ENCODE results near the gene RIMS4. TPM values are rescaled to one million over a fixed set of nuclear protein-coding genes. Genes with fewer than 3 reads are reported as not detected.
A peak's percentile ranks its signal among the peaks of the same experiment; 100 is the strongest.

RIMS4 gene
- total and polyA plus RNA-seq, 2 of the 8 experiments (the other 6 are each of a cell fraction or from before 2014, with no cell fraction given), result 13.3 to 44.2 TPM

DNA sequence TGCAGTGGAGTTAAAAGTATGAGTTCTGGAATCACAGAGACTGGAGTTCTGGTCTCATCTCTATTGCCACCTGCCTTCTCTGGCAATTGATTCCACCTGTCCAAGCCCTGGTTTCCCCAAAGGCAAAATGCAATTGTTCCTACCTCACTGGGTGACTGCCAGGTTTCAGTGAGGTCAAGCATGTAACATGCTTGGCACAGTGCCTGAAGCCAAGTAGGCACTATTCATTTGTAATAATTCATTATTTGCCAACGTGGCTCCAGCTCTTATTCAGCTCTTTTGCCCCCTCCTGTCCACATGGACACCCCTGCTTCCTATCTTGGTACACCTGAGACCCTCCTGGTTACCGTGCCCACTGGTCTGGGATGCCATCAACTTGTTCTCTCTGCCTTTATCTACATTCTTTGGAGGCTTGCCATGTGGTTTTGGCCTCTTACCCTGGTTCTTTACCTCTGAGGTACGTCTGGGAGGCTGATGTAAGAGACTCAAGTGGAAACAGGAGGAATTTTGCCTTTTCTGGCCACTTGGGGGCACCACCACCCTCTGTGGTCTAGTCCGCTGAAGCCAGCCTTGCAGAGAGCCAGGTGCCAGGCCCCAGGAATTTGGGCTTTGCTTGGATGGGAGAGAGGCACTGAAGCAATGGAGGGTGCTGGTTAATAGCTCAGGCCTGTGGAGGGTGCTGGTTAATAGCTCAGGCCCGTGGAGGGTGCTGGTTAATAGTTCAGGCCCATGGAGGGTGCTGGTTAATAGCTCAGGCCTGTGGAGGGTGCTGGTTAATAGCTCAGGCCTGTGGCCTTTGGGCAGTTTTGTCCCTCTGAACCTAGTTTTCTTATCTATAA lies 63.0 kb downstream of the RIMS4 start (continued):
- TF ChIP-seq ATF2 (IDR thresholded peaks at IDR 0.05; ENCODE audit: low read length), result no peak
- TF ChIP-seq, protein P1, sequence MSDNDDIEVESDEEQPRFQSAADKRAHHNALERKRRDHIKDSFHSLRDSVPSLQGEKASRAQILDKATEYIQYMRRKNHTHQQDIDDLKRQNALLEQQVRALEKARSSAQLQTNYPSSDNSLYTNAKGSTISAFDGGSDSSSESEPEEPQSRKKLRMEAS (IDR thresholded peaks at IDR 0.05), result peak; percentile 52
- no peak for TF ChIP-seq GABPA (IDR thresholded peaks at IDR 0.05; ENCODE audit: borderline replicate concordance, insufficient read depth, low read length)
- no peak for TF ChIP-seq CHD1 (IDR thresholded peaks at IDR 0.05; ENCODE audit: low read depth, low read length)
- 0 out of 2 replicates have a peak, but pooled peaks have one; percentile 19 for TF ChIP-seq POLR2AphosphoS5 (IDR thresholded peaks at IDR 0.05; ENCODE audit: low read depth, low read length)
- no peak for TF ChIP-seq SP4 (IDR thresholded peaks at IDR 0.05; ENCODE audit: low read length)
- peak; percentile 73 to 88 (median 84) for TF ChIP-seq CTCF (IDR thresholded peaks at IDR 0.05; ENCODE audit: control extremely low read depth in 1 of 3, insufficient read depth in 1 of 3, low read depth in 1 of 3, low read length in 3 of 3)
- TF ChIP-seq NANOG (IDR thresholded peaks at IDR 0.05; ENCODE audit: insufficient read depth, low read depth, low read length, poor library complexity, severe bottlenecking), result no peak
- TF ChIP-seq BCL11A (IDR thresholded peaks at IDR 0.05; ENCODE audit: low read depth in 2 of 2, low read length in 2 of 2), result no peak
- TF ChIP-seq EZH2 (IDR thresholded peaks at IDR 0.05; ENCODE audit: low read depth, low read length, severe bottlenecking), result no peak
- no peak for TF ChIP-seq EP300 (IDR thresholded peaks at IDR 0.05; ENCODE audit: borderline replicate concordance in 1 of 2, low read depth in 2 of 2, low read length in 2 of 2)
- TF ChIP-seq, protein P2, sequence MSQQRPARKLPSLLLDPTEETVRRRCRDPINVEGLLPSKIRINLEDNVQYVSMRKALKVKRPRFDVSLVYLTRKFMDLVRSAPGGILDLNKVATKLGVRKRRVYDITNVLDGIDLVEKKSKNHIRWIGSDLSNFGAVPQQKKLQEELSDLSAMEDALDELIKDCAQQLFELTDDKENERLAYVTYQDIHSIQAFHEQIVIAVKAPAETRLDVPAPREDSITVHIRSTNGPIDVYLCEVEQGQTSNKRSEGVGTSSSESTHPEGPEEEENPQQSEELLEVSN (IDR thresholded peaks at IDR 0.05), result no peak
- no peak for TF ChIP-seq SAP30 (IDR thresholded peaks at IDR 0.05; ENCODE audit: insufficient read depth, insufficient replicate concordance, low read length)
- no peak for TF ChIP-seq SUZ12 (IDR thresholded peaks at IDR 0.05; ENCODE audit: low read length)
- TF ChIP-seq CEBPB (IDR thresholded peaks at IDR 0.05; ENCODE audit: low read depth, low read length), result peak; percentile 78
- no peak for TF ChIP-seq RFX5 (IDR thresholded peaks at IDR 0.05; ENCODE audit: borderline replicate concordance, low read depth, low read length)
- TF ChIP-seq TCF12 (IDR thresholded peaks at IDR 0.05; ENCODE audit: low read depth, low read length), result 0 out of 2 replicates have a peak, but pooled peaks have one; percentile 42

Measured in H1 (cell line).